PC-3 (cell line): ENCODE data around the gene GDPD5. TPM values are rescaled to one million over a fixed set of nuclear protein-coding genes. Genes with fewer than 3 reads are reported as not detected.

Experiments
- ATAC-seq: fragments of 200-7000 bp; cut with Tn5 transposase; 2 replicates; pipeline ENCODE4 v1.9.1; 2020; ENCODE audit warnings: mild to moderate bottlenecking, moderate library complexity
- BruUV-seq: library from RNA; stranded (reverse); fragments of 400-500 nt; replicated peaks from 2 replicates; lab custom pipeline; 2021; lab: Mats Ljungman, UMichigan
- CTCF ChIA-PET: fragments of 300-600 bp; sonication (Branson Sonifier 250); formaldehyde crosslinking; loops from one replicate; lab custom pipeline; 2022; ENCODE audit warnings: antibody characterized with exemption; lab: Charles Lee
- POLR2A ChIA-PET: fragments of 300-600 bp; sonication (Branson Sonifier 250); formaldehyde crosslinking; loops from one replicate; lab custom pipeline; 2022; ENCODE audit warnings: antibody characterized with exemption; ENCODE audit not compliant: unreplicated experiment; lab: Charles Lee
- DNase-seq: peaks from one replicate; pipeline ENCODE4 v3.0.0-alpha.2; 2015
- H2AFZ ChIP-seq: fragments of 300-600 bp; sonication (generic); 2 replicates; pipeline ENCODE4 v1.6.0; 2016; ENCODE audit warnings: antibody characterized with exemption, low read length
- H3F3A ChIP-seq: fragments of 300-600 bp; sonication (generic); one replicate; pipeline ENCODE4 v1.6.0; 2017; ENCODE audit warnings: antibody characterized with exemption, low read length, control low read depth, mild to moderate bottlenecking; ENCODE audit not compliant: unreplicated experiment
- H3K27ac ChIP-seq: fragments of 300-600 bp; sonication (generic); 2 replicates; pipeline ENCODE4 v1.5.1; 2016; ENCODE audit warnings: mild to moderate bottlenecking, low read length
- H3K27me3 ChIP-seq: fragments of 300-600 bp; sonication (generic); 2 replicates; pipeline ENCODE4 v1.6.1; 2016; ENCODE audit warnings: low read length, mixed read lengths
- H3K36me3 ChIP-seq: fragments of 300-600 bp; sonication (generic); 2 replicates; pipeline ENCODE4 v1.6.1; 2016; ENCODE audit warnings: low read depth, mixed run types, low read length, mixed read lengths
- H3K4me1 ChIP-seq: fragments of 300-600 bp; sonication (generic); 2 replicates; pipeline ENCODE4 v1.5.1; 2016; ENCODE audit warnings: low read length; ENCODE audit not compliant: insufficient read depth
- H3K4me2 ChIP-seq: fragments of 300-600 bp; sonication (generic); 2 replicates; pipeline ENCODE4 v1.6.0; 2016; ENCODE audit warnings: low read length
- H3K4me3 ChIP-seq: fragments of 300-600 bp; sonication (generic); 2 replicates; pipeline ENCODE4 v1.5.1; 2016; ENCODE audit warnings: mild to moderate bottlenecking, low read length, mixed read lengths
- H3K79me2 ChIP-seq: fragments of 300-600 bp; sonication (generic); 2 replicates; pipeline ENCODE4 v1.6.1; 2017; ENCODE audit warnings: low read length, mixed read lengths
- H3K9ac ChIP-seq: fragments of 300-600 bp; sonication (generic); 2 replicates; pipeline ENCODE4 v1.6.0; 2016; ENCODE audit warnings: mild to moderate bottlenecking, low read length
- H3K9me2 ChIP-seq: fragments of 300-600 bp; sonication (generic); replicated peaks from 2 replicates; pipeline ENCODE4 v1.6.1; 2016; ENCODE audit warnings: mixed run types, low read length, mixed read lengths
- H3K9me3 ChIP-seq: fragments of 300-600 bp; sonication (generic); 2 replicates; pipeline ENCODE4 v1.6.1; 2016; ENCODE audit warnings: low read length, mixed read lengths
- H4K20me1 ChIP-seq: fragments of 300-600 bp; sonication (generic); 2 replicates; pipeline ENCODE4 v1.6.1; 2016; ENCODE audit warnings: low read length, mixed read lengths
- CTCF ChIP-seq: fragments of 300-600 bp; sonication (generic); conservative IDR thresholded peaks from 2 replicates; pipeline ENCODE4 v1.5.1; 2017; ENCODE audit warnings: antibody characterized with exemption, low read depth, mild to moderate bottlenecking, low read length
- EZH2 ChIP-seq: fragments of 300-600 bp; sonication (generic); IDR thresholded peaks from one replicate; pipeline ENCODE4 v1.6.1; 2017; ENCODE audit warnings: antibody characterized with exemption, mild to moderate bottlenecking, low read length; ENCODE audit not compliant: unreplicated experiment
- EZH2phosphoT487 ChIP-seq: fragments of 300-600 bp; sonication (generic); IDR thresholded peaks from 2 replicates; pipeline ENCODE4 v1.6.1; 2018; ENCODE audit warnings: mild to moderate bottlenecking, antibody characterized with exemption, low read length, borderline replicate concordance
- intact Hi-C: fragments of 100-400 bp; cut with micrococcal nuclease; formaldehyde crosslinking; loops from 2 replicates; pipeline ENCODE4 v1.9.0; 2023
- total RNA-seq: library from RNA; depleted of rRNA; stranded (reverse); fragments of >200 nt; gene quantifications from 2 replicates; pipeline ENCODE4 v1.2.3, GENCODE V29; 2014

Gene GDPD5
- total RNA-seq, 1 experiment from 2014 or later = 21.4 TPM

- POLR2A ChIA-PET = no interaction called here
- Histone ChIP-seq H2AFZ (no peak overlapping the region), H3F3A (no peaks in the 10 kb centered on the region), H3K9me3 (no peaks in the 10 kb centered on the region), H3K4me3 (no peak overlapping the region), H3K79me2 (no peaks in the 10 kb centered on the region), H3K9me2 (no peaks in the 10 kb centered on the region), H3K27ac (no peak overlapping the region), H3K9ac (no peak overlapping the region), H3K4me2 (no peak overlapping the region), H4K20me1 (no peaks in the 10 kb centered on the region), H3K36me3 (no peaks in the 10 kb centered on the region), H3K27me3 (no peaks in the 10 kb centered on the region), H3K4me1 (peaks cover 5% of the 10 kb centered on the region; the same call in 1 of the 2 replicates)
- intact Hi-C loops = no loop called here
- CTCF ChIA-PET = interaction anchor here (0.5 kb wide), 1 partner anchor 51 kb away, joined by 4 read pairs; no protein-coding TSS in a partner anchor
- DNase-seq (no peak), ATAC-seq (peak; percentile 39)
- BruUV-seq = no TSS peak
- TF ChIP-seq CTCF (no peak), EZH2 (no peak), EZH2phosphoT487 (no peak)
Measured at GRCh38 chr11:75476739-75477613, 48.8 kb downstream of the GDPD5 start.

GRCh38 chr11:75475767-75476650 is 49.7 kb downstream of the GDPD5 start:
- ATAC-seq = no peak
- peak; percentile 49 for DNase-seq
- no peak overlapping the region for H3K27ac ChIP-seq

More at GRCh38 chr11:75475767-75476650, 49.7 kb downstream of the GDPD5 start:
- Histone ChIP-seq H3K4me2 (no peak overlapping the region), H3K9me2 (no peaks in the 10 kb centered on the region), H3F3A (no peaks in the 10 kb centered on the region), H4K20me1 (no peaks in the 10 kb centered on the region), H3K27me3 (no peaks in the 10 kb centered on the region), H3K36me3 (no peaks in the 10 kb centered on the region), H3K4me3 (no peak overlapping the region), H3K9me3 (no peaks in the 10 kb centered on the region), H3K9ac (no peak overlapping the region), H3K79me2 (no peaks in the 10 kb centered on the region), H2AFZ (no peak overlapping the region), H3K4me1 (peaks cover 5% of the 10 kb centered on the region; the same call in 1 of the 2 replicates)
- no peak for TF ChIP-seq EZH2
- TF ChIP-seq EZH2phosphoT487 = no peak
- no peak for TF ChIP-seq CTCF
- POLR2A ChIA-PET = no interaction called here
- CTCF ChIA-PET = no interaction called here
- BruUV-seq = no TSS peak
- intact Hi-C loops = no loop called here
